DMS 273 (cell line): ENCODE measurements around the gene RAB6A.
"Not testable (repeated sequence)": the region's sequence is repeated elsewhere in the genome, so short reads cannot be mapped to it uniquely, and the experiment has no call there.

ENCODE experiments used
- DNase-seq: peaks from one replicate; lab custom pipeline; 2025; ENCODE audit not compliant: unreplicated experiment; lab: John Stamatoyannopoulos, UW

Gene RAB6A

GRCh38 chr11:73766763-73767162, 5.9 kb upstream of the RAB6A start:
- no peak for DNase-seq

DNA sequence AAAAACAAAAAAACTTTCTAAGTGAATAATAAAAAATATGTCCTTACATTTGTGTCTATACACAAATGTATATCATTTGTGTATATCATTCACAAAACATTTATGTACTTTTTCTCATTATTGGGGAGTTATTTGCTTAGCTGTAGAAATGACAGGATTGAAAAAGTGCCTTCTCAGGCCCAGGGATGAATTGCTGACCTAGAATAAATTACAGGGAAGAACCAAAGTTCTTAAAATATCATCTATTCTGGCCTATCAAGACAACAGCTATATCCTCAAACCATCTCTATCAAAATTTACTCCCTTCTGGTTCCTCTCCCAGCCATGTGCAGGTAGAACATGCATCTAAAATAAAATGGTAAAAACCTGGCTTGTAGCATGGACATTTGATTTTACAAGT, 1.9 kb upstream of the RAB6A start:
- no peak for DNase-seq

DNA sequence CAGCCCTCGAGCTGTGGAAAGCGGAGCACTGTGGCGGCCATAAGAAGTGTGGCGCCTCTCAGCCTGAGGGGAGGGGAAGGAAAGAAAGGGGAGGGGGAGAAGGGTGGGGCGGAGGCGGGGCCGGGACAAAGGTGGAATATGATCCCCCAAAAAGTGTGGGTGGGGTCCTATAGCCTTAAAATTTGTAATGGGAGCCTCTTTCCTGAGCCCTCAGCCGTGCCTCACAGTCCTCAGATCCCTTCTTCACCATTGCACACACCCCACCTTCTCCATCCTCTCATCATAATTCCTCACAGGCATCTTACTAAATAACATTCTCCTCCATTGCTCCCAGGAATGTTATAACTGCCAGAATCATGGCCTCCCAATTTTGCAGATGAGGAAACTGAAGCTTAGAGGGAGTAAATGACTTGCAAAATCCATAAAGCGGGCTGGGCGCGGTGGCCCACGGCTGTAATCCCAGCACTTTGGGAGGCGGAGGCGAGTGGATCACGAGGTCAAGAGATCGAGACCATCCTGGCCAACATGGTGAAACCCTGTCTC, 600 bp upstream of the RAB6A start:
- no peak for DNase-seq

DNA sequence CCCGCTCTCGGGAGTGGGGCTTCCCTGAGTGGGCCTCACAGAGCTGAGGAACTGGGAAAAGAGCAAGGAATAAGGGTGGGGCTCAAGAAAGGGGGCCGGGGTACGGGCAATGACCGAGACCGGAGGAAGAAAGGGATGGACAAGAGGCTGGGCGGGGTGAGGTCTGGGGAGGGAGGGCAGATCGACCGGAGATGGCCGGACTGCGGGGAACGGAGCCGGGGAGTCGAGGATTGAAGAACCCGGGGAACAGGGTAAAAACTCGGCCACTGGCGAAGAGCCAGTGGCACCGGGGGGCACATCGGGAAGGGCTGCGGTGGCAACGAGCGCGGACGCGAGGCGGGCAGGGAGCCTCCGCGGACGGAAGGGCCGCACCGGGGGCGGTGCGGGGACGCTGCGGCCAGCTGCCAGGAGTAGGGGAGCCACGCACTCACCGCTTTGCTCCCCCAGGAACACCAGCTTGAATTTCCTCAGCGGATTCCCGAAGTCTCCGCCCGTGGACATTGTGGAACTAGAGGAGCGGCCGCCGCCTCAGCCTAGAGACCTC, 667 bp downstream of the RAB6A start:
- DNase-seq, result peak; percentile 61

DNA sequence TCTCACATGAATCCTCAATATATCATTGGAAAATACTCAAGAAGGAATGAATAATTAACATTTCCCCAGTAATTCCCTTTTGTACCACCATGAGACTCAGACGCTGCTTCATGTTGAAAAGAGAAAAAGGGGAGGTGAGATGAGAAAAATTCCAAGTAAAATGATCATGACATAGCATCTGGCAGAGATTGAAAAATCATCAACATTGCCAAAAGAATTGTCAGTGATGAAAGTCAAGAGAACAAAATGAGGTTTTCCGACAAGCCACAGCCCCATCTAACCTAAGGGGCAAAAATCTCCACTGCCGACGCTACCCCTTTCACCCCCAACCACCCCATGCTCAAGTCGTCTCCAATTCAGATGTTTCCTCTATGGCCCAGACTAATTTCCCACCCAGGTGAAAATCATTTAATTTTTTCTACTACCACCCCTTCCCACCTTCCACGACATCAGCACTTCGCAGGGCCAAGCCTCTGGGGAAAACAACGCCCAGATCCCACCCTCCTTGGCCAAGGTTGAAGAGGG, 1.2 kb downstream of the RAB6A start:
- DNase-seq, result peak; percentile 43

GRCh38 chr11:73758451-73758850, 2.4 kb downstream of the RAB6A start:
- DNase-seq, result no peak

DNA sequence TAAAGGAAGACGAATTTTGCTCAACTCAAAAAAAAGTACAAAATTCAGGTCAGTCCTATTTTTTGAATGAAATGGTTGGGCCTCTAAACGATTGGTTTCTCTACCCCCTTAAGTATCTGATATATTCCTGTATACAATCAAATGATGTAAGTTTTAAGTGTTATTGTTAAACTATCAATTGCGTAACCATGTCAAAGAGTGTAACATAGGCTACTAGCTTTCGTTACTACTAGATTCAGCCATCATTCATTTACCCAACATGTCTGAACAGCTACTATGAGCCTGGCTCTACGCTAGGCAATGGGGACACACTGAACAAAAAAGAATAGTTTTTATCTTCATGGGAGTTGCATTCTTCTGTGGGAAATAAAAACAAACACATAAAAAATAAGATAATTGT, 3.3 kb downstream of the RAB6A start:
- no peak for DNase-seq

- DNase-seq, result no peak
Observed at GRCh38 chr11:73755670-73756069, 5.2 kb downstream of the RAB6A start.

DNA sequence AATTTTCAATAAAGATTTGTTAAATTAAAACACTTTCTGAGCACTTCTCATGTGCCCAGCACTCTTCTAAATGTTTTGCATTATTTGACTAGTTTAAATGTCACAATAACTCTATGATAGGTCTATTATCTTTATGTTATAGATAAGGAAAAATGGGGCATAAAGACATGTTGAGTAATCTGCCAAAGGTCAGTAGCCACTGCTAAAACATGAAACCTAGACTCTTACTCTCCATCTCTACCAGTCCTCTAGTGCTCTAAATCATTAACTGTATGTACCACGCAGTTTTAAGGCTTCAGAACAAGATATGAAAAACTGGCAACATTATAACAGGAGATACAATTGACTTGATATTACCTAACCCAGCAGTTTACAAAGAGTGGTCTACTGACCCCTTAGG, 6.9 kb downstream of the RAB6A start:
- DNase-seq, result no peak

- DNase-seq, result no peak
Observed at GRCh38 chr11:73752903-73753302, 8.0 kb downstream of the RAB6A start.

DNA sequence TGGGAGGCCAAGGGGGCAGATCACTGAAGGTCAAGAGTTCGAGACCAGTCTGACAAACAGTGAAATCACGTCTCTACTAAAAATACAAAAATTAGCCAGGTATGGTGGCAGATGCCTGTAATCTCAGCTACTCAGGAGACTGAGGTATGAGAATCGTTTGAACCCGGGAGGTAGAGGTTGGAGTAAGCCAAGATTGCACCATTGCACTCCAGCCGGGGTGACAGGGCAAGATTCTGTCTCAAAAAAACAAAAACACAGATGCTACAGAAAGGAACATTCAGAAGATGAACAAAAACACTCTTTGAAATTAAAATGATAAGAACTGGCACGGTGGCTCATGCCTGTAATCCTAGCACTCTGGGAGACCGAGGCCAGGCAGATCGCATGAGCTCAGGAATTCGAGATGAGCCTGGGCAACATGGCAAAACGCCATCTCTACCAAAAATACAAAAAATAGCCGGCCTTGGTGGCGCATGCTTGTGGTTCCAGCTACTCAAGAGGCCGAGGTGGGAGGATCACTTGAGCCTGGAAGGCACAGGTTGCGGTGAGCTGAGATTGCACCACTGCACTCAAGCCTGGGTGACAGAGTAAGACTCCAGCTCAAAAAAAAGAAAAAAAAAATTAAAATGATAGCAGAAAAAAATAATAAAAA, 8.5 kb downstream of the RAB6A start:
- DNase-seq, result no peak

GRCh38 chr11:73750862-73751261, 10.0 kb downstream of the RAB6A start:
- DNase-seq, result not testable (repeated sequence)

- no peak for DNase-seq
Observed at GRCh38 chr11:73750228-73750627, 10.6 kb downstream of the RAB6A start.

GRCh38 chr11:73749118-73749517, 11.8 kb downstream of the RAB6A start:
- DNase-seq, result no peak

GRCh38 chr11:73748300-73748699, 12.6 kb downstream of the RAB6A start:
- DNase-seq, result no peak

DNA sequence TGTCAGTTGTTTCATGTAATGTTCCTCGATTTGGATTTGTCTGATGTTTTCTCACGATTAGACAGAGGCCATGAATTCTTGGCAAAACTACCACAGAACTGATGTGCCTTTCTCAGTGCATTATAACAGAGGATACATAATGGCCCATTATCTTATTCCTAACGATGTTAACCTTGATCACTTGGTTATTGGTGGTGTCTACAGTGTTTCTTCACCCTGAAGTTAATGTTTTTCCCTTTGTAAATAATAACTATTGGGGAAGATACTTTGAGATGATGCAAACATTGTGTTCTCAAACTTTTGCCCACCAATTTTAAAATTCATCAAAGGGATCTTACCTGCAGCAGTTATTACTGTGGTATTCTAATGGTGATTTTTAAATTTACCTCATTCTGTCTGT, 13.1 kb downstream of the RAB6A start:
- DNase-seq, result no peak

DNA sequence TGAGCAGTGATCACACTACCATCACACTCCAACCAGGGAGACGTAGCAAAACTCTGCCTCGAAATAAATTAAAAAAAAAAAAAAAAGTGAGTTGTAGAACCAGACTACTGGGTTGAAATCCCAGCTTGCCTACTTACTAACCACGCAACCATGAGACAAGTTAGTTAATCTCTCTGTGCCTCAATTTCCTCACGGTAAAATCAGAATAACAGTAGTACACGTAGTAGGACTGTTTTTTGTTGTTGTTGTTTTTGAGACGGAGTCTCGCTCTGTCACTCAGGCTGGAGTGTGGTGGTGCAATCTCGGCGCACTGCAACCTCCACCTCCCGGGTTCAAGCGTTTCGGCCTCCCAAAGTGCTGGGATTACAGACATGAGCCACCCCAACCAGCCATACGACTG, 14.2 kb downstream of the RAB6A start:
- DNase-seq, result no peak

- no peak for DNase-seq
Observed at GRCh38 chr11:73743045-73743444, 17.8 kb downstream of the RAB6A start.

DNA sequence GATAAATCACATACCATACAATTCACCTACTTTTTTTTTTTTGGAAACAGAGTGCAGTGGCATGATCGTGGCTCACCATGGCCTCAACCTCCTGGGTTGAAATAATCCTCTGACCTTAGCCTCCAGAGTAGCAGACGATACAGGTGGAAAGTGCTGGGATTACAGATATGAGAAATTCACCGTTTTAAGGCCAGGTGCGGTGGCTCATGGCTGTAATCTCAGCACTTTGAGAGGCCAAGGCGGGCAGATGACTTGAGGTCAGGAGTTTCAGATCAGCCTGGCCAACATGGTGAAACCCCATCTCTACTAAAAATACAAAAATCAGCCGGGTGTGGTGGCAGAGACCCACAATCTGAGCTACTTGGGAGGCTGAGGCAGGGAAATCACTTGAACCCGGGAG, 24.9 kb downstream of the RAB6A start:
- DNase-seq, result not testable (repeated sequence)

DNA sequence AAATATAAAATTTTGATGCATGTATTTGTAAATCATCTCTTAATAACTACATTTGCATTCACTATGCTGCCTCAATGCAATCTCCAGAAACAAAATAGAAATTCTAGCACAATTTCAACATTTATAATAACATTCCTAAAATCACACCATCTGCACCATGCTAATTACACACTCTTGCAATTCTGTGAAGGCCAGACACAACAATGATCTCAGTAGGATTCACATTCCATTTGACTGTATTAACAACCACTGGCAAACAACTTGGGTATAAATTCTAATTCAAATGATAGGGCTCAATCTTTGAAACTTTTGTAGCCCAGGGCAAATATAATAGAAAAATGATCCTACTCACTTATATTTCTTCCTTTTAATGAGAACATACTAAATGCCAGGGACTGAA, 25.9 kb downstream of the RAB6A start:
- DNase-seq, result no peak

DNA sequence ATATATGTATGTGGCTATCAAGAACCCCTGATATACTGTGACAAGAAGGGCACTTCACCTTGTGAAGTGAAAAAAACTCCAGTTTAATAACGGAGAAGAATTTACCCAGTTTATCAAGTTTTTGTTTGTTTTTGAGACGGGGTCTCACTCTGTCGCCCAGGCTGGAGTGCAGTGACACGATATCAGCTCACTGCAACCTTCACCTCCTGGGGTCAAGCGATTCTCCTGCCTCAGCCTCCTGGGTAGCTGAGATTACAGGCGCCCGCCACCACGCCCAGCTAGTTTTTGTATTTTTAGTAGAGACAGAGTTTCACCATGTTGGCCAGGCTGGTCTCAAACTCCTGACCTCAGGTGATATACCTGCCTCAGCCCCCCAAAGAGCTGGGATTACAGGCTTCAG, 26.9 kb downstream of the RAB6A start:
- DNase-seq, result not testable (repeated sequence)

DNA sequence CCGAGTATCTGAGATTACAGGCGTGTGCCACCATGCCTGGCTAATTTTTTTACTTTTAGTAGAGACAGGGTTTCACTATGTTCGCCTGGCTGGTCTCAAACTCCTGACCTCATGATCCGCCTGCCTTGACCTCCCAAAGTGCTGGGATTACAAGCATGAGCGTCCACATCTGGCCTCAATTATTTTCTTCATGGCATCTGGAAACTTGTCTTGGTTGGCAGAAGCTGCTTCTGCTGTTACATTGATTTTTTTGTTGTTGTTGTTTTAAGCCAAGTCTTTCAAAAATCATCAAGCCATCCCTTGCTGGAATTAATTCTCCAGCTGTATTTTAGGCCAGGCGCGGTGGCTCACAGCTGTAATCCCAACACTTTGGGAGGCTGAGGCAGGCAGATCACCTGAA, 27.9 kb downstream of the RAB6A start:
- DNase-seq, result not testable (repeated sequence)
